Kidney (tissue), 14 donors: Measurements from ENCODE around the gene C1orf116. TPM values are rescaled to one million over a fixed set of nuclear protein-coding genes. Genes with fewer than 3 reads are reported as not detected.

ENCODE experiments used
- DNase-seq, 5 donors: peaks; one replicate each; pipeline ENCODE4 v3.0.0-alpha.2; 2013 to 2020
- FAIRE-seq: peaks from 2 replicates; lab custom pipeline; 2012; peaks lifted over from hg19 to GRCh38; lab: Jason Lieb, UNC
- H3K27ac ChIP-seq, 2 donors: one replicate each; pipeline ENCODE4 v1.7.0; 2013; ENCODE audit warnings: low read depth in 2 of 2, low read length in 2 of 2, inconsistent platforms in 1 of 2
- H3K27me3 ChIP-seq: one replicate; pipeline ENCODE4 v1.7.1; 2013; ENCODE audit warnings: low read length, inconsistent platforms; ENCODE audit not compliant: control insufficient read depth, insufficient read depth
- H3K36me3 ChIP-seq, 3 donors: one replicate each; pipeline versions ENCODE4 v1.7.0 to v1.7.1; 2013; ENCODE audit warnings: low read length in 3 of 3, control low read depth in 1 of 3, inconsistent platforms in 1 of 3; ENCODE audit not compliant: insufficient read depth in 3 of 3, control insufficient read depth in 2 of 3
- H3K4me1 ChIP-seq, 3 donors: one replicate each; pipeline versions ENCODE4 v1.7.0 to v1.7.1; 2013; ENCODE audit warnings: low read length in 3 of 3, inconsistent platforms in 1 of 3, low read depth in 1 of 3; ENCODE audit not compliant: control insufficient read depth in 2 of 3, insufficient read depth in 2 of 3
- H3K4me3 ChIP-seq, 3 donors: one replicate each; pipeline versions ENCODE4 v1.7.0 to v1.8.1; 2013; ENCODE audit warnings: low read length in 3 of 3, control low read depth in 1 of 3, inconsistent platforms in 1 of 3
- H3K9ac ChIP-seq, 3 donors: one replicate each; pipeline versions ENCODE4 v1.7.0 to v1.7.1; 2013; ENCODE audit warnings: low read length in 3 of 3, control low read depth in 1 of 3, inconsistent platforms in 1 of 3
- H3K9me3 ChIP-seq, 3 donors: one replicate each; pipeline versions ENCODE4 v1.7.0 to v1.7.1; 2013; ENCODE audit warnings: low read length in 3 of 3, control low read depth in 1 of 3, inconsistent platforms in 1 of 3; ENCODE audit not compliant: control insufficient read depth in 2 of 3, insufficient read depth in 1 of 3
- CTCF ChIP-seq: IDR thresholded peaks from 3 replicates; pipeline ENCODE4 v1.5.1; 2012; ENCODE audit warnings: mild to moderate bottlenecking, moderate library complexity, borderline replicate concordance; ENCODE audit not compliant: insufficient read depth; ENCODE audit errors: extremely low read depth
- intact Hi-C: fragments of 100-400 bp; cut with DNase I; formaldehyde crosslinking; loops from one replicate; pipeline ENCODE4 v1.11.1; 2022
- polyA plus RNA-seq: library from polyadenylated mRNA; stranded (reverse); fragments of 350-450 nt; fragmentation: Illumina TruSeq; extraction: RNeasy Lipid Tissue Mini Kit (QIAGEN cat#74804); gene quantifications from one replicate; pipeline ENCODE4 v1.2.3, GENCODE V29; 2014; ENCODE audit warnings: low read depth, low replicate concordance; ENCODE audit not compliant: insufficient read depth
- total RNA-seq: library from RNA; stranded (reverse); fragmentation: NEBNext Ultra II Directional; extraction: Animal tissue kit (Norgen Biotek cat#: 25700); gene quantifications from one replicate; pipeline ENCODE4 v1.2.1, GENCODE V29; 2021
- donor health status: control.
- donor health status: control.
- donor health status: control.
- donor health status: control.
- donor health status: control.
- donor health status: DM: yes; HTN: yes; CAD: no.
- donor health status: Normal renal cell carcinoma (clear cell type).

Gene C1orf116
- total and polyA plus RNA-seq, 2 donors from 2014 or later, result 11.9 to 19.6 TPM

DNA sequence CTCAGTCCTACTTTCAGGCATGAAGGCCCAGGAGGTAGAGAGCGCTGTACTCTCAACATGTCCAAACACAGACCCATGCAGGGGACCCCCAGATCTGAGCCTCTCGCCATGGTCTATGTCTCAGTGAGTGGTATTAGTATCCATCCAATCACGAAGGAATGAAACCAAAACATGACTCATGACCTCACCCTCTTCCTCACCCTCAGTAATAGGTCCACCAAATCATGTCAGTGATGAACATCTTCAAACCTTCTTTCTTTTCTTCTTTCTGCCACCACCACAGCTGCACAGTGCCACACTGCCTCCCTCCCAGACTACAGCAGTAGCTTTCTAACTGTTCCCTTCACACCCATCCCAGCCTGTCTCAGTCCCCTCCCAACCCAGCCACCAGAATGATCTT is 16.8 kb downstream of the C1orf116 start:
- FAIRE-seq (no peak), DNase-seq (no peak)
- no peaks in the 10 kb centered on the region for H3K9me3 ChIP-seq
- H3K27ac ChIP-seq, result no peak overlapping the region
- H3K9ac ChIP-seq, result no peak overlapping the region
- H3K4me3 ChIP-seq, result no peak overlapping the region
- TF ChIP-seq CTCF, result no peak
- H3K36me3 ChIP-seq, result no peaks in the 10 kb centered on the region
- intact Hi-C loops, result no loop called here
- H3K4me1 ChIP-seq, result peaks cover 0 to 2% (median 0%) of the 10 kb centered on the region in 3 donors
- H3K27me3 ChIP-seq, result no peaks in the 10 kb centered on the region

- TF ChIP-seq CTCF, result no peak
- Histone ChIP-seq H3K4me1 (peaks cover 0 to 4% (median 0%) of the 10 kb centered on the region in 3 donors), H3K9ac (no peak overlapping the region), H3K4me3 (no peak overlapping the region), H3K27ac (no peak overlapping the region), H3K36me3 (no peaks in the 10 kb centered on the region), H3K9me3 (no peaks in the 10 kb centered on the region), H3K27me3 (no peaks in the 10 kb centered on the region)
- no peak for FAIRE-seq
- intact Hi-C loops, result no loop called here
- DNase-seq, result no peak
Observed at GRCh38 chr1:207014728-207015127, 17.8 kb downstream of the C1orf116 start.

DNA sequence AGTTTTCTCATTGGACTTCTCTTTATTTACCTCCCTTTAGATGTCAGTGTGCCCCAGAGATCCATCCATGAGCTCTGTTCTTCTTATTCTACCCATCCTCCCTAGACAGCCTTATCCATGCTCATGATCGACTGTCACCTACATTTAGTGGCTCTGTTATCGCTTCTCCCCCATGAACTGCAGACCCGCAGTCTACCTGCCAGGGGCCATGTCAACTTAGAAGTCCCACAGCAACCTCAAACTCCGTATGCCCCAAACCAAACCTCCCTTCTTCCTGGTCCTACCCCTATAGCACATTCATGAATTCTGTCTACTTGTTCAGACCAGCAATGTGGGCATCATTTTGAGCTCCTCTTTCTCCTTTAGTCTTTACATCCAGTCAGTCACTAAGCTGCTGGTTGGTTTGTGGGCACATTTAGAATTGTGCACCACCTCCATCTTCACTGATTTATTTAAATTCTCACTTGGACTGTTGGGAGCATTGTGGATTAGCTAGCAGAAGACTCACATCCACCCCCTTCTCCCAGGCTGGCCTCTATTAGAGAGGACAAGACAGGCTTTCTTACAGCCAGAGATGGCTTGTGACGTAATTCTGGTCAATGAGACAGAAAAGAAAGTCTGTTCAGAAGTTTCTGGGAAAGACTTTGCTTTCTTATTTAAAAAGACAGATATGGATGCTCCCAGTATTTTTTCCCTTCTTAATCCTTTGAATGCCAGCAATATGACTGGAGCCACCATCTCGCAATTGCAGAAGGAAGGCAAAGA is 19.1 kb downstream of the C1orf116 start:
- Histone ChIP-seq H3K36me3 (no peaks in the 10 kb centered on the region), H3K9ac (no peak overlapping the region), H3K27me3 (no peaks in the 10 kb centered on the region), H3K9me3 (no peaks in the 10 kb centered on the region), H3K4me3 (no peak overlapping the region), H3K27ac (no peak overlapping the region), H3K4me1 (peaks cover 0 to 9% (median 5%) of the 10 kb centered on the region in 3 donors)
- FAIRE-seq (no peak), DNase-seq (no peak)
- intact Hi-C loops, result no loop called here
- no peak for TF ChIP-seq CTCF

DNA sequence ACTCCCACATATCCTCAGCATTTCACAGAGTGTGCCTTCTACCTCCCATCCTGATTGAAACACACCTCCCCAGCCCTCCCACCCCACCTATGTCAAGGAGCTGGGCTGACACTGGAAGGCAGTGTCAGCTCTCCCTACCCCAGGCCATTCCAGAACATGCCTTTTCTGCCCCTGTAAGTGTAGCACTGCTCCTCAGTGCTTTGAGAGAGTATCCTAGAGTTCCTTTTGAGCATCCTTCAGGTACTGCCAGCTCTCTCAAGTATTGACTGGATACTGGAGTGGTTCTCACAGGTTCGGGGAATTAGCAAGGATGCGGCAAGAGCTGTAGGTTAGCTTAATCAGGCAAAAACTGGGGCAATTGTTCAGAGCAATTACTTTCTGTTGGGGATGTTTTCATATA is 21.8 kb downstream of the C1orf116 start:
- Histone ChIP-seq H3K9me3 (no peaks in the 10 kb centered on the region), H3K4me3 (no peak overlapping the region), H3K9ac (no peak overlapping the region), H3K27ac (no peak overlapping the region), H3K4me1 (peaks cover 0 to 20% (median 6%) of the 10 kb centered on the region in 3 donors), H3K27me3 (no peaks in the 10 kb centered on the region), H3K36me3 (no peaks in the 10 kb centered on the region)
- no peak for TF ChIP-seq CTCF
- intact Hi-C loops, result no loop called here
- FAIRE-seq (no peak), DNase-seq (no peak)
